ENCODE results near the gene DIPK1A.

GRCh38 chr1:92858564-92859399 is 102.5 kb downstream of the DIPK1A start:
- TF ChIP-seq EZH2 (IDR thresholded peaks at IDR 0.05; ENCODE audit: insufficient read depth, poor library complexity, severe bottlenecking) (no peak), EZH2phosphoT487 (IDR thresholded peaks at IDR 0.05; ENCODE audit: insufficient read depth, low read depth) (no peak)
